Right atrium auricular region (tissue), 2 donors: ENCODE measurements around the gene KLK6. TPM values are rescaled to one million over a fixed set of nuclear protein-coding genes. Genes with fewer than 3 reads are reported as not detected.

Experiments
- DNase-seq: peaks from one replicate; pipeline ENCODE4 v3.0.0-alpha.2; 2019; ENCODE audit warnings: low spot score
- H3K27ac ChIP-seq, 2 donors: fragments of 200-600 bp; sonication (generic); 1 replicate in 1 of 2; 2 replicates in 1 of 2; pipeline ENCODE4 v1.5.1; 2016 to 2019
- H3K27me3 ChIP-seq, 2 donors: fragments of 200-600 bp; sonication (generic); one replicate each; pipeline versions ENCODE4 v1.5.1 to v1.6.0; 2017 to 2019
- H3K36me3 ChIP-seq: fragments of 200-600 bp; sonication (generic); one replicate; pipeline ENCODE4 v1.5.1; 2016
- H3K4me1 ChIP-seq, 2 donors: fragments of 200-600 bp; sonication (generic); one replicate each; pipeline versions ENCODE4 v1.5.1 to v1.6.0; 2017 to 2019
- H3K4me3 ChIP-seq, 2 donors: fragments of 200-600 bp; sonication (generic); 1 replicate in 1 of 2; 2 replicates in 1 of 2; pipeline ENCODE4 v1.5.1; 2017 to 2019; ENCODE audit warnings: mild to moderate bottlenecking in 1 of 2, moderate library complexity in 1 of 2
- H3K9me3 ChIP-seq, 2 donors: fragments of 200-600 bp; sonication (generic); one replicate each; pipeline ENCODE4 v1.5.1; 2019
- total RNA-seq, 2 donors: library from RNA; depleted of rRNA; stranded (reverse); fragments of >200 nt; gene quantifications; one replicate each; pipeline ENCODE4 v1.1.0, GENCODE V29; 2016
- TF ChIP-seq, protein P1 (sequence below), 2 donors: fragments of 200-600 bp; sonication (generic); IDR thresholded peaks; one replicate each; pipeline ENCODE4 v1.5.1; 2019; ENCODE audit warnings: antibody characterized with exemption in 2 of 2

The KLK6 gene
- total RNA-seq, 2 donors from 2014 or later: not detected

- Histone ChIP-seq H3K27ac (no peak overlapping the region), H3K4me1 (no peaks in the 10 kb centered on the region), H3K4me3 (no peak overlapping the region), H3K36me3 (no peaks in the 10 kb centered on the region), H3K27me3 (no peaks in the 10 kb centered on the region), H3K9me3 (no peaks in the 10 kb centered on the region)
- DNase-seq: no peak
- TF ChIP-seq, protein P1, sequence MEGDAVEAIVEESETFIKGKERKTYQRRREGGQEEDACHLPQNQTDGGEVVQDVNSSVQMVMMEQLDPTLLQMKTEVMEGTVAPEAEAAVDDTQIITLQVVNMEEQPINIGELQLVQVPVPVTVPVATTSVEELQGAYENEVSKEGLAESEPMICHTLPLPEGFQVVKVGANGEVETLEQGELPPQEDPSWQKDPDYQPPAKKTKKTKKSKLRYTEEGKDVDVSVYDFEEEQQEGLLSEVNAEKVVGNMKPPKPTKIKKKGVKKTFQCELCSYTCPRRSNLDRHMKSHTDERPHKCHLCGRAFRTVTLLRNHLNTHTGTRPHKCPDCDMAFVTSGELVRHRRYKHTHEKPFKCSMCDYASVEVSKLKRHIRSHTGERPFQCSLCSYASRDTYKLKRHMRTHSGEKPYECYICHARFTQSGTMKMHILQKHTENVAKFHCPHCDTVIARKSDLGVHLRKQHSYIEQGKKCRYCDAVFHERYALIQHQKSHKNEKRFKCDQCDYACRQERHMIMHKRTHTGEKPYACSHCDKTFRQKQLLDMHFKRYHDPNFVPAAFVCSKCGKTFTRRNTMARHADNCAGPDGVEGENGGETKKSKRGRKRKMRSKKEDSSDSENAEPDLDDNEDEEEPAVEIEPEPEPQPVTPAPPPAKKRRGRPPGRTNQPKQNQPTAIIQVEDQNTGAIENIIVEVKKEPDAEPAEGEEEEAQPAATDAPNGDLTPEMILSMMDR (IDR thresholded peaks at IDR 0.05): no peak
These were observed 37.2 kb downstream of the KLK6 start for GRCh38 chr19:50932018-50932689.

DNA sequence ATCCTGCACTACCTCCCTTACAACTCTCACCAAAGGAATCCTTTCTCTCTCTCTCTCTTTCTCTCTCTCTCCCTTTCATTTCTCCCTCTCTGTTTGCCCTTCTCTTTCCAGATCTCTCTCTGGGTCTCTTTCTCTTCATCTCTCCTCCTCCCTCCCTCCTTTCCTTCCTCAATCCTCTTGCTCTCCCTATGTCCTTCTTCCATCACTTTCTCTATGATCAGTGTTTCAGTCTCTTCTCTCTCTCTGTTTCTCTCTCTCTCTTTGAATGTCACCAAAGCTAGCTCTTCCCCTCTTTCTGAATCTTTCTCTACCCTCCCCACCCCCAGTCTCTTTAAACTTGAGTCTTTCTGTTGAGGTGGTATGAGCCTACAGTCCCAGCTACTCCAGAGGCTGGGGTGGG, 38.4 kb downstream of the KLK6 start:
- Histone ChIP-seq H3K27ac (no peak overlapping the region), H3K27me3 (no peaks in the 10 kb centered on the region), H3K36me3 (no peaks in the 10 kb centered on the region), H3K9me3 (no peaks in the 10 kb centered on the region), H3K4me1 (no peaks in the 10 kb centered on the region), H3K4me3 (no peak overlapping the region)
- TF ChIP-seq, protein P1 (IDR thresholded peaks at IDR 0.05): no peak
- DNase-seq: no peak

DNA sequence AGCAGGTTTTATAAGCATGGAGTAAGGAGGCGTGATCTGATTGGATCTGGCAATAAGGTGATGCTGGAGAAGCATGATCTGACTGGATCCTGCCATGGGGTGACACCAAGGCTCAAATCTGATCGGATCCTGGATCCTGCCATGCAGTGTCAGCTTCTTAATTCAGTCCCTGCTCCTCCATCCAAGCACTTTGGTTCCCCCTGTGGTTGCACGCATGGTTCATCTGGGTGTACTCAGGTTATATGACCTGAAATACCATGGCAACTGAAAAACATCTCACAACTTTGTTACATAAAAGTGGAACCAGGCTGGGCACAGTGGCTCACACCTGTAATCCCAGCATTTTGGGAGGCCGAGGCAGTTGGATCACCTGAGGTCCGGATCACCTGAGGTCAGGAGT, 40.6 kb downstream of the KLK6 start:
- TF ChIP-seq, protein P1 (IDR thresholded peaks at IDR 0.05): no peak
- Histone ChIP-seq H3K9me3 (no peaks in the 10 kb centered on the region), H3K27ac (no peak overlapping the region), H3K36me3 (no peaks in the 10 kb centered on the region), H3K4me3 (no peak overlapping the region), H3K4me1 (no peaks in the 10 kb centered on the region), H3K27me3 (no peaks in the 10 kb centered on the region)
- DNase-seq: no peak

DNA sequence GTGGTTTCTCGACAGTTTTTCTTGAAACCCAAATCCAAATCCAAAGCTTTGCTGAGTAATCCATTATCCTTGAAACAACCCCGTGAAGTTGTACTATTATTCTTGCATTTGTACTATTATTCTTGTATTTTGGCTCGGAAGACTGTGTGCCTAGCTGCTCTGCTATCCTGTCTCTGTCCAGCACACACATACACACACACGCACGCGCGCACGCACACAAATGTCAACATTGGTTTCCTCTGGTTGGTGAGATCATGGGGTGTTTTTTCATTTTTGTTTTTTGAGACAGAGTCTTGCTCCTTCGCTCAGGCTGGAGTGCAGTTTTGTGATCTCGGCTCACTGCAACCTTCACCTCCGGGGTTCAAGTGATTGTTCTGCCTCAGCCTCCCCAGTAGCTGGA, 43.2 kb downstream of the KLK6 start:
- Histone ChIP-seq H3K4me1 (no peaks in the 10 kb centered on the region), H3K9me3 (no peaks in the 10 kb centered on the region), H3K27ac (no peak overlapping the region), H3K36me3 (no peaks in the 10 kb centered on the region), H3K4me3 (no peak overlapping the region), H3K27me3 (no peaks in the 10 kb centered on the region)
- DNase-seq: no peak
- TF ChIP-seq, protein P1 (IDR thresholded peaks at IDR 0.05): no peak

- H3K9me3 ChIP-seq: no peaks in the 10 kb centered on the region
- no peak overlapping the region for H3K4me3 ChIP-seq
- H3K36me3 ChIP-seq: no peaks in the 10 kb centered on the region
- DNase-seq: no peak
- no peaks in the 10 kb centered on the region for H3K4me1 ChIP-seq
- TF ChIP-seq, protein P1 (IDR thresholded peaks at IDR 0.05): no peak
- H3K27ac ChIP-seq: no peak overlapping the region
- H3K27me3 ChIP-seq: no peaks in the 10 kb centered on the region
These were observed 43.7 kb downstream of the KLK6 start for GRCh38 chr19:50925734-50926133.

DNA sequence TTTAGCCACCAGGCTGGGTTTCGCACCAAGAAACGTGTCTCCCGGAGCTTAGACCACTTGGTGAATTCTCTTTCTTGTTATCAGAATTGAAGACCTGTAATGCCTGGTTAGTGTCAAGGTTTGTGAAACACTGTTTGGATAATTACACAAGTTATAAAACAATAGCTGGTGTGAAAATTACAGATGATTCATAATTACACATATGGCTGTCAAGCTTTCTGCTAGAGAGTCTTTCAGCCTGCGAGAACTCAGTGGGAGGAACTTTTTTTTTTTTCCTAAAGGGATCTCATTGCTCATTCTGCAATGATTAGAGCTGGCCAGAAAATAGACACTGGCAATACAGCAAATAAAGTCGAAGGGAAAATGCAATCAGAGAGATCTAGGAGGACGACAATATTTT, 44.8 kb downstream of the KLK6 start:
- H3K27me3 ChIP-seq: no peaks in the 10 kb centered on the region
- no peak overlapping the region for H3K27ac ChIP-seq
- TF ChIP-seq, protein P1 (IDR thresholded peaks at IDR 0.05): no peak
- no peak overlapping the region for H3K4me3 ChIP-seq
- no peaks in the 10 kb centered on the region for H3K36me3 ChIP-seq
- DNase-seq: no peak
- no peaks in the 10 kb centered on the region for H3K4me1 ChIP-seq
- no peaks in the 10 kb centered on the region for H3K9me3 ChIP-seq
